ENCODE data around the gene WNT3.

The WNT3 gene

GRCh38 chr17:46787478-46787877 is 31.0 kb downstream of the WNT3 start:
- H3K14ac ChIP-seq (ENCODE audit: low read length in 2 of 2) = no peak overlapping the region
- 96% methylated on average over 13 of the region's 13 CpGs for WGBS

GRCh38 chr17:46785696-46786095 is 32.8 kb downstream of the WNT3 start:
- H3K27me3 ChIP-seq (ENCODE audit: control insufficient read depth in 1 of 2, insufficient read depth in 1 of 2, low read length in 2 of 2) = peaks cover 18 to 34% of the 10 kb centered on the region in 2 experiments
- no peak overlapping the region for H2BK5ac ChIP-seq (ENCODE audit: low read depth, low read length, poor library complexity, severe bottlenecking)
- no peak overlapping the region for H3K9ac ChIP-seq (ENCODE audit: low read length)
- no peaks in the 10 kb centered on the region for H3K79me1 ChIP-seq (replicated peaks; ENCODE audit: low read length, poor library complexity, severe bottlenecking)
- no peak overlapping the region for H3K4me2 ChIP-seq (ENCODE audit: low read length, poor library complexity, severe bottlenecking)
- H4K8ac ChIP-seq (ENCODE audit: low read length) = no peak overlapping the region
- H3K18ac ChIP-seq (ENCODE audit: low read depth in 1 of 2, low read length in 2 of 2) = no peak overlapping the region
- H3K23ac ChIP-seq (ENCODE audit: low read length in 2 of 2) = no peak overlapping the region
- no peak overlapping the region for H2AFZ ChIP-seq (ENCODE audit: low read depth, low read length)
- H3K4me3 ChIP-seq (ENCODE audit: insufficient read depth in 1 of 2, low read depth in 1 of 2, low read length in 2 of 2) = no peak overlapping the region
- H3K4me1 ChIP-seq (ENCODE audit: control insufficient read depth, insufficient read depth, low read depth, low read length) = peaks cover 6% of the 10 kb centered on the region
- no peak overlapping the region for H3K4ac ChIP-seq (ENCODE audit: low read depth in 1 of 2, low read length in 2 of 2)
- no peak overlapping the region for H2BK12ac ChIP-seq (ENCODE audit: low read length in 2 of 2)
- DNase-seq = no peak
- H3K14ac ChIP-seq (ENCODE audit: low read length in 2 of 2) = no peak overlapping the region
- no peak overlapping the region for H2BK120ac ChIP-seq (ENCODE audit: low read depth, low read length)
- H2AK5ac ChIP-seq (ENCODE audit: low read length, severe bottlenecking) = no peak overlapping the region
- H3K27ac ChIP-seq (ENCODE audit: low read length, poor library complexity, severe bottlenecking) = no peak overlapping the region
- H4K91ac ChIP-seq (ENCODE audit: low read length) = no peak overlapping the region
- no peaks in the 10 kb centered on the region for H3K36me3 ChIP-seq (ENCODE audit: control insufficient read depth in 1 of 2, insufficient read depth in 2 of 2, low read depth in 1 of 2, low read length in 2 of 2)
- H2BK15ac ChIP-seq (ENCODE audit: low read depth, poor library complexity, severe bottlenecking) = no peak overlapping the region
- 27% methylated on average over 6 of the region's 7 CpGs for WGBS
- H3K9me3 ChIP-seq (ENCODE audit: control insufficient read depth, low read length) = peaks cover 10% of the 10 kb centered on the region

More at GRCh38 chr17:46787478-46787877, 31.0 kb downstream of the WNT3 start:
- no peaks in the 10 kb centered on the region for H3K79me1 ChIP-seq (replicated peaks; ENCODE audit: low read length, poor library complexity, severe bottlenecking)
- no peak overlapping the region for H4K8ac ChIP-seq (ENCODE audit: low read length)
- H2BK15ac ChIP-seq (ENCODE audit: low read depth, poor library complexity, severe bottlenecking) = no peak overlapping the region
- H3K27me3 ChIP-seq (ENCODE audit: control insufficient read depth in 1 of 2, insufficient read depth in 1 of 2, low read length in 2 of 2) = peaks cover 18 to 44% of the 10 kb centered on the region in 2 experiments
- no peak overlapping the region for H3K23ac ChIP-seq (ENCODE audit: low read length in 2 of 2)
- H2AK5ac ChIP-seq (ENCODE audit: low read length, severe bottlenecking) = no peak overlapping the region
- H3K18ac ChIP-seq (ENCODE audit: low read depth in 1 of 2, low read length in 2 of 2) = no peak overlapping the region
- no peak overlapping the region for H2BK12ac ChIP-seq (ENCODE audit: low read length in 2 of 2)
- no peaks in the 10 kb centered on the region for H3K36me3 ChIP-seq (ENCODE audit: control insufficient read depth in 1 of 2, insufficient read depth in 2 of 2, low read depth in 1 of 2, low read length in 2 of 2)
- no peak overlapping the region for H3K27ac ChIP-seq (ENCODE audit: low read length, poor library complexity, severe bottlenecking)
- no peak overlapping the region for H2BK120ac ChIP-seq (ENCODE audit: low read depth, low read length)
- H3K9ac ChIP-seq (ENCODE audit: low read length) = no peak overlapping the region
- H2AFZ ChIP-seq (ENCODE audit: low read depth, low read length) = no peak overlapping the region
- DNase-seq = no peak
- peaks cover 10% of the 10 kb centered on the region for H3K9me3 ChIP-seq (ENCODE audit: control insufficient read depth, low read length)
- H3K4ac ChIP-seq (ENCODE audit: low read depth in 1 of 2, low read length in 2 of 2) = no peak overlapping the region
- H2BK5ac ChIP-seq (ENCODE audit: low read depth, low read length, poor library complexity, severe bottlenecking) = no peak overlapping the region
- H3K4me1 ChIP-seq (ENCODE audit: control insufficient read depth, insufficient read depth, low read depth, low read length) = peaks cover 6% of the 10 kb centered on the region
- no peak overlapping the region for H4K91ac ChIP-seq (ENCODE audit: low read length)
- H3K4me3 ChIP-seq (ENCODE audit: insufficient read depth in 1 of 2, low read depth in 1 of 2, low read length in 2 of 2) = no peak overlapping the region
- no peak overlapping the region for H3K4me2 ChIP-seq (ENCODE audit: low read length, poor library complexity, severe bottlenecking)

DNA sequence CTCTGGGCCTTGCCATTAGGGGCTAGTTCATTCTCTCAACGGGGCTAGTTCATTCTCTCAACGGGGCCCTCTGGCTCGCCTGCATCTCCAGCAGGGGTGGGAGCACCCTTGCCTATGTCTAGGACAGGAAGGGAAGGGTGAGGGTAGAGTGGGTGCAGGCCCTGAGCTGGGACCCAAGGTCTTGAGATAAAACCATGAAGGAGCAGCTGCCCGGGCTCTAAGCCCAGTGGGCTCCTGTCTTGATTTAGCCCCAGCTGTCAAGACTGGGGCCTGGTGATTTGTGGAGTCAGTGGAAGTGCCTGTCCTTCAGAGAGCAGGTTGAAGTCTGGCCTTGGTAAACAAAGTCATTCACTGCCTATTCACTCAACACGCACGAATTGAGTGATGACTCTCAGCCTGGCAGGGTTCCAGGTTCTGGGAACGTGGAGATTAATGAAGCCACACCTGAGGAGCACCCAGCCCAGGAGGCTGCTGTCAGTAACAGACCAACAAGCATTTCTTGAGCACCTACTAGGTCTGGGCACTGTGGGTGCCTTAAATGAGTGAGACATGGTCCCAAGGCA is 35.4 kb downstream of the WNT3 start:
- no peak overlapping the region for H3K18ac ChIP-seq (ENCODE audit: low read depth in 1 of 2, low read length in 2 of 2)

GRCh38 chr17:46782250-46782953 is 36.1 kb downstream of the WNT3 start:
- peaks cover 10 to 34% of the 10 kb centered on the region in 2 experiments for H3K27me3 ChIP-seq (ENCODE audit: control insufficient read depth in 1 of 2, insufficient read depth in 1 of 2, low read length in 2 of 2)
- DNase-seq = peak; percentile 26
- no peak overlapping the region for H4K91ac ChIP-seq (ENCODE audit: low read length)
- H3K4me2 ChIP-seq (ENCODE audit: low read length, poor library complexity, severe bottlenecking) = no peak overlapping the region
- no peaks in the 10 kb centered on the region for H3K79me1 ChIP-seq (replicated peaks; ENCODE audit: low read length, poor library complexity, severe bottlenecking)
- no peak overlapping the region for H2AFZ ChIP-seq (ENCODE audit: low read depth, low read length)
- no peaks in the 10 kb centered on the region for H3K4me1 ChIP-seq (ENCODE audit: control insufficient read depth, insufficient read depth, low read depth, low read length)
- no peak overlapping the region for H3K4me3 ChIP-seq (ENCODE audit: insufficient read depth in 1 of 2, low read depth in 1 of 2, low read length in 2 of 2)
- no peak overlapping the region for H3K18ac ChIP-seq (ENCODE audit: low read depth in 1 of 2, low read length in 2 of 2)
- no peak overlapping the region for H3K14ac ChIP-seq (ENCODE audit: low read length in 2 of 2)
- no peak overlapping the region for H3K4ac ChIP-seq (ENCODE audit: low read depth in 1 of 2, low read length in 2 of 2)
- H2BK12ac ChIP-seq (ENCODE audit: low read length in 2 of 2) = no peak overlapping the region
- H4K8ac ChIP-seq (ENCODE audit: low read length) = no peak overlapping the region
- no peak overlapping the region for H3K23ac ChIP-seq (ENCODE audit: low read length in 2 of 2)
- 82% methylated on average over 9 of the region's 9 CpGs for WGBS
- no peak overlapping the region for H3K9ac ChIP-seq (ENCODE audit: low read length)
- no peaks in the 10 kb centered on the region for H3K36me3 ChIP-seq (ENCODE audit: control insufficient read depth in 1 of 2, insufficient read depth in 2 of 2, low read depth in 1 of 2, low read length in 2 of 2)
- no peak overlapping the region for H2BK5ac ChIP-seq (ENCODE audit: low read depth, low read length, poor library complexity, severe bottlenecking)
- no peak overlapping the region for H2BK15ac ChIP-seq (ENCODE audit: low read depth, poor library complexity, severe bottlenecking)
- H3K9me3 ChIP-seq (ENCODE audit: control insufficient read depth, low read length) = no peaks in the 10 kb centered on the region
- no peak overlapping the region for H3K27ac ChIP-seq (ENCODE audit: low read length, poor library complexity, severe bottlenecking)
- no peak overlapping the region for H2BK120ac ChIP-seq (ENCODE audit: low read depth, low read length)
- no peak overlapping the region for H2AK5ac ChIP-seq (ENCODE audit: low read length, severe bottlenecking)

More for the DNA sequence above, 35.4 kb downstream of the WNT3 start:
- no peak overlapping the region for H3K9ac ChIP-seq (ENCODE audit: low read length)
- DNase-seq = no peak
- no peak overlapping the region for H2BK15ac ChIP-seq (ENCODE audit: low read depth, poor library complexity, severe bottlenecking)
- no peak overlapping the region for H2BK120ac ChIP-seq (ENCODE audit: low read depth, low read length)
- H3K4me1 ChIP-seq (ENCODE audit: control insufficient read depth, insufficient read depth, low read depth, low read length) = no peaks in the 10 kb centered on the region
- no peaks in the 10 kb centered on the region for H3K79me1 ChIP-seq (replicated peaks; ENCODE audit: low read length, poor library complexity, severe bottlenecking)
- H4K8ac ChIP-seq (ENCODE audit: low read length) = no peak overlapping the region
- no peak overlapping the region for H3K27ac ChIP-seq (ENCODE audit: low read length, poor library complexity, severe bottlenecking)
- H2BK5ac ChIP-seq (ENCODE audit: low read depth, low read length, poor library complexity, severe bottlenecking) = no peak overlapping the region
- H3K4me2 ChIP-seq (ENCODE audit: low read length, poor library complexity, severe bottlenecking) = no peak overlapping the region
- no peak overlapping the region for H2AK5ac ChIP-seq (ENCODE audit: low read length, severe bottlenecking)
- H2BK12ac ChIP-seq (ENCODE audit: low read length in 2 of 2) = no peak overlapping the region
- no peak overlapping the region for H3K14ac ChIP-seq (ENCODE audit: low read length in 2 of 2)
- H4K91ac ChIP-seq (ENCODE audit: low read length) = no peak overlapping the region
- H3K4me3 ChIP-seq (ENCODE audit: insufficient read depth in 1 of 2, low read depth in 1 of 2, low read length in 2 of 2) = no peak overlapping the region
- H3K4ac ChIP-seq (ENCODE audit: low read depth in 1 of 2, low read length in 2 of 2) = no peak overlapping the region
- H3K9me3 ChIP-seq (ENCODE audit: control insufficient read depth, low read length) = no peaks in the 10 kb centered on the region
- H2AFZ ChIP-seq (ENCODE audit: low read depth, low read length) = no peak overlapping the region
- H3K23ac ChIP-seq (ENCODE audit: low read length in 2 of 2) = no peak overlapping the region
- no peaks in the 10 kb centered on the region for H3K36me3 ChIP-seq (ENCODE audit: control insufficient read depth in 1 of 2, insufficient read depth in 2 of 2, low read depth in 1 of 2, low read length in 2 of 2)
- WGBS = 67% methylated on average over 7 of the region's 7 CpGs
- H3K27me3 ChIP-seq (ENCODE audit: control insufficient read depth in 1 of 2, insufficient read depth in 1 of 2, low read length in 2 of 2) = peaks cover 10 to 29% of the 10 kb centered on the region in 2 experiments
